Neural cell (in vitro differentiated cells): Measurements from ENCODE around the gene MIA2. TPM values are rescaled to one million over a fixed set of nuclear protein-coding genes. Genes with fewer than 3 reads are reported as not detected.

ENCODE experiments used
- H2AFZ ChIP-seq: fragments of 200-600, 300-800 bp; sonication (generic), shearing (Covaris generic); 2 replicates; pipeline ENCODE4 v1.6.0; 2014; ENCODE audit warnings: low read depth, mild to moderate bottlenecking, antibody characterized with exemption, low read length, moderate library complexity
- H3F3A ChIP-seq: fragments of 200-600 bp; shearing (Covaris generic); 2 replicates; pipeline ENCODE4 v1.6.1; 2016; ENCODE audit warnings: mild to moderate bottlenecking, moderate library complexity, mixed read lengths, antibody characterized with exemption, low read length; ENCODE audit not compliant: insufficient read depth, poor library complexity, severe bottlenecking
- H3K27ac ChIP-seq: fragments of 200-600, 300-800 bp; sonication (generic), shearing (Covaris generic); 2 replicates; pipeline ENCODE4 v1.5.1; 2014; ENCODE audit warnings: mild to moderate bottlenecking, low read length, moderate library complexity
- H3K27me3 ChIP-seq: fragments of 300-800, 200-600 bp; sonication (generic), shearing (Covaris generic); 2 replicates; pipeline ENCODE4 v1.6.0; 2014; ENCODE audit warnings: mild to moderate bottlenecking, low read depth, low read length, moderate library complexity; ENCODE audit not compliant: insufficient read depth
- H3K36me3 ChIP-seq: fragments of 300-800, 200-600 bp; sonication (generic), shearing (Covaris generic); 2 replicates; pipeline ENCODE4 v1.5.1; 2014; ENCODE audit warnings: mild to moderate bottlenecking, antibody characterized with exemption, low read length, moderate library complexity; ENCODE audit not compliant: insufficient read depth
- H3K4me2 ChIP-seq: fragments of 300-800, 200-600 bp; sonication (generic), shearing (Covaris generic); 2 replicates; pipeline ENCODE4 v1.6.0; 2014; ENCODE audit warnings: mild to moderate bottlenecking, low read length
- H3K4me3 ChIP-seq: fragments of 300-800, 200-600 bp; sonication (generic), shearing (Covaris generic); 2 replicates; pipeline ENCODE4 v1.5.1; 2014; ENCODE audit warnings: mild to moderate bottlenecking, low read length, moderate library complexity
- H3K79me2 ChIP-seq: fragments of 200-600 bp; shearing (Covaris generic); replicated peaks from 2 replicates; pipeline ENCODE4 v1.6.0; 2014; ENCODE audit warnings: mild to moderate bottlenecking, low read length, moderate library complexity; ENCODE audit not compliant: insufficient read depth
- H3K9ac ChIP-seq: fragments of 300-800, 200-600 bp; sonication (generic), shearing (Covaris generic); 2 replicates; pipeline ENCODE4 v1.6.1; 2016; ENCODE audit warnings: mild to moderate bottlenecking, low read length, mixed read lengths
- H3K9me2 ChIP-seq: fragments of 200-600 bp; shearing (Covaris generic); 2 replicates; pipeline ENCODE4 v1.6.1; 2016; ENCODE audit warnings: mild to moderate bottlenecking, low read length, mixed read lengths; ENCODE audit not compliant: insufficient read depth
- H3K9me3 ChIP-seq: fragments of 200-600, 300-800 bp; sonication (generic), shearing (Covaris generic); 2 replicates; pipeline ENCODE4 v1.6.1; 2016; ENCODE audit warnings: mild to moderate bottlenecking, mixed run types, low read length, moderate library complexity, mixed read lengths
- H4K20me1 ChIP-seq: fragments of 200-600 bp; shearing (Covaris generic); 2 replicates; pipeline ENCODE4 v1.6.1; 2016; ENCODE audit warnings: mild to moderate bottlenecking, mixed run types; ENCODE audit not compliant: insufficient read depth
- EP300 ChIP-seq: fragments of 450-650 bp; conservative IDR thresholded peaks from 2 replicates; pipeline ENCODE4 v1.6.1; 2014; ENCODE audit warnings: antibody characterized with exemption, mild to moderate bottlenecking, moderate library complexity; ENCODE audit not compliant: poor library complexity, severe bottlenecking
- EZH2 ChIP-seq: fragments of 200-600, 300-800 bp; shearing (Covaris generic), sonication (generic); IDR thresholded peaks from 2 replicates; pipeline ENCODE4 v1.6.1; 2014; ENCODE audit warnings: antibody characterized with exemption, low read length, borderline replicate concordance, mild to moderate bottlenecking; ENCODE audit not compliant: insufficient read depth, poor library complexity, severe bottlenecking
- MXI1 ChIP-seq: fragments of 450-650 bp; conservative IDR thresholded peaks from 2 replicates; pipeline ENCODE4 v1.6.1; 2014; ENCODE audit warnings: antibody characterized with exemption, mild to moderate bottlenecking; ENCODE audit not compliant: poor library complexity, severe bottlenecking
- POLR2AphosphoS5 ChIP-seq: IDR thresholded peaks from 2 replicates; pipeline ENCODE4 v1.6.1; 2012
- RAD21 ChIP-seq: fragments of 450-650 bp; conservative IDR thresholded peaks from 2 replicates; pipeline ENCODE4 v1.6.1; 2014; ENCODE audit warnings: antibody characterized with exemption, mild to moderate bottlenecking, moderate library complexity
- SMC3 ChIP-seq: fragments of 450-650 bp; conservative IDR thresholded peaks from 2 replicates; pipeline ENCODE4 v1.6.1; 2014; ENCODE audit warnings: antibody characterized with exemption, mild to moderate bottlenecking, moderate library complexity; ENCODE audit not compliant: poor library complexity
- TAF1 ChIP-seq: IDR thresholded peaks from 2 replicates; pipeline ENCODE4 v1.6.1; 2012; ENCODE audit warnings: low read depth
- polyA plus RNA-seq: library from polyadenylated mRNA; depleted of rRNA; stranded (reverse); fragments of >200 nt; gene quantifications from 2 replicates; pipeline ENCODE4 v1.2.3, GENCODE V29; 2014
- TF ChIP-seq, protein P1 (sequence below): IDR thresholded peaks from 2 replicates; pipeline ENCODE4 v1.6.1; 2012; ENCODE audit warnings: borderline replicate concordance
- TF ChIP-seq, protein P2 (sequence below): fragments of 450-650 bp; IDR thresholded peaks from 2 replicates; pipeline ENCODE4 v1.5.1; 2014; ENCODE audit warnings: antibody characterized with exemption, mild to moderate bottlenecking, moderate library complexity; ENCODE audit not compliant: poor library complexity, severe bottlenecking

MIA2 gene
- polyA plus RNA-seq, 1 donor from 2014 or later = 17.7 TPM

- Histone ChIP-seq H3K9me3 (no peaks in the 10 kb centered on the region), H3F3A (no peaks in the 10 kb centered on the region), H3K9me2 (no peaks in the 10 kb centered on the region), H3K4me2 (no peak overlapping the region), H3K27me3 (no peaks in the 10 kb centered on the region), H3K9ac (no peak overlapping the region), H3K79me2 (no peaks in the 10 kb centered on the region), H4K20me1 (no peaks in the 10 kb centered on the region), H3K36me3 (peaks cover 7% of the 10 kb centered on the region), H3K27ac (no peak overlapping the region), H2AFZ (no peak overlapping the region), H3K4me3 (no peak overlapping the region)
- TF ChIP-seq MXI1 = no peak
- TF ChIP-seq, protein P1, sequence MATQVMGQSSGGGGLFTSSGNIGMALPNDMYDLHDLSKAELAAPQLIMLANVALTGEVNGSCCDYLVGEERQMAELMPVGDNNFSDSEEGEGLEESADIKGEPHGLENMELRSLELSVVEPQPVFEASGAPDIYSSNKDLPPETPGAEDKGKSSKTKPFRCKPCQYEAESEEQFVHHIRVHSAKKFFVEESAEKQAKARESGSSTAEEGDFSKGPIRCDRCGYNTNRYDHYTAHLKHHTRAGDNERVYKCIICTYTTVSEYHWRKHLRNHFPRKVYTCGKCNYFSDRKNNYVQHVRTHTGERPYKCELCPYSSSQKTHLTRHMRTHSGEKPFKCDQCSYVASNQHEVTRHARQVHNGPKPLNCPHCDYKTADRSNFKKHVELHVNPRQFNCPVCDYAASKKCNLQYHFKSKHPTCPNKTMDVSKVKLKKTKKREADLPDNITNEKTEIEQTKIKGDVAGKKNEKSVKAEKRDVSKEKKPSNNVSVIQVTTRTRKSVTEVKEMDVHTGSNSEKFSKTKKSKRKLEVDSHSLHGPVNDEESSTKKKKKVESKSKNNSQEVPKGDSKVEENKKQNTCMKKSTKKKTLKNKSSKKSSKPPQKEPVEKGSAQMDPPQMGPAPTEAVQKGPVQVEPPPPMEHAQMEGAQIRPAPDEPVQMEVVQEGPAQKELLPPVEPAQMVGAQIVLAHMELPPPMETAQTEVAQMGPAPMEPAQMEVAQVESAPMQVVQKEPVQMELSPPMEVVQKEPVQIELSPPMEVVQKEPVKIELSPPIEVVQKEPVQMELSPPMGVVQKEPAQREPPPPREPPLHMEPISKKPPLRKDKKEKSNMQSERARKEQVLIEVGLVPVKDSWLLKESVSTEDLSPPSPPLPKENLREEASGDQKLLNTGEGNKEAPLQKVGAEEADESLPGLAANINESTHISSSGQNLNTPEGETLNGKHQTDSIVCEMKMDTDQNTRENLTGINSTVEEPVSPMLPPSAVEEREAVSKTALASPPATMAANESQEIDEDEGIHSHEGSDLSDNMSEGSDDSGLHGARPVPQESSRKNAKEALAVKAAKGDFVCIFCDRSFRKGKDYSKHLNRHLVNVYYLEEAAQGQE = no peak
These were observed 162.0 kb downstream of the MIA2 start for GRCh38 chr14:39395555-39396254.

DNA sequence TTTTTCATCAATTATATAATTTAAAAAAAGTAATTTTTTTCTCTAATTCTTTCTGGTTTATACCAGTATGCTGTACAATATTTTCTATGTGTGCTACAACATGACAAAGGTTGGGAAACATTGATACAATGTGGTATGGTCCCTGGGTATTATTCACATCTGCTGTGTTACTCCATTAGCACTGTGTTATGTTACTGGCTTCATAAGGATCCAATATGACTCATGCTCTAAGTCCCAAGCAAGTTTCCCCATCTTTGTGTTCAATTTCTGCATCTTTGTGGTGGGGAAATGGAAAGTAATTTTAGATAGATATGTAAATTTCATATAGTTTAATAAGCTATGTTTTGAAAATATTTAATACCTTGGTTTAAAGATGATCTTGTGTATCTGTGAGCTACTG, 162.7 kb downstream of the MIA2 start:
- TF ChIP-seq MXI1 (no peak), TAF1 (no peak), SMC3 (no peak), EZH2 (no peak), POLR2AphosphoS5 (no peak), EP300 (no peak), RAD21 (no peak)
- TF ChIP-seq, protein P1 = no peak
- TF ChIP-seq, protein P2, sequence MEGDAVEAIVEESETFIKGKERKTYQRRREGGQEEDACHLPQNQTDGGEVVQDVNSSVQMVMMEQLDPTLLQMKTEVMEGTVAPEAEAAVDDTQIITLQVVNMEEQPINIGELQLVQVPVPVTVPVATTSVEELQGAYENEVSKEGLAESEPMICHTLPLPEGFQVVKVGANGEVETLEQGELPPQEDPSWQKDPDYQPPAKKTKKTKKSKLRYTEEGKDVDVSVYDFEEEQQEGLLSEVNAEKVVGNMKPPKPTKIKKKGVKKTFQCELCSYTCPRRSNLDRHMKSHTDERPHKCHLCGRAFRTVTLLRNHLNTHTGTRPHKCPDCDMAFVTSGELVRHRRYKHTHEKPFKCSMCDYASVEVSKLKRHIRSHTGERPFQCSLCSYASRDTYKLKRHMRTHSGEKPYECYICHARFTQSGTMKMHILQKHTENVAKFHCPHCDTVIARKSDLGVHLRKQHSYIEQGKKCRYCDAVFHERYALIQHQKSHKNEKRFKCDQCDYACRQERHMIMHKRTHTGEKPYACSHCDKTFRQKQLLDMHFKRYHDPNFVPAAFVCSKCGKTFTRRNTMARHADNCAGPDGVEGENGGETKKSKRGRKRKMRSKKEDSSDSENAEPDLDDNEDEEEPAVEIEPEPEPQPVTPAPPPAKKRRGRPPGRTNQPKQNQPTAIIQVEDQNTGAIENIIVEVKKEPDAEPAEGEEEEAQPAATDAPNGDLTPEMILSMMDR = no peak
- no peak overlapping the region for H3K9ac ChIP-seq
- peaks cover 7% of the 10 kb centered on the region for H3K36me3 ChIP-seq
- H3K9me3 ChIP-seq = no peaks in the 10 kb centered on the region
- H3F3A ChIP-seq = no peaks in the 10 kb centered on the region
- H3K27ac ChIP-seq = no peak overlapping the region
- no peak overlapping the region for H3K4me2 ChIP-seq
- no peak overlapping the region for H3K4me3 ChIP-seq
- no peaks in the 10 kb centered on the region for H3K9me2 ChIP-seq
- no peaks in the 10 kb centered on the region for H4K20me1 ChIP-seq
- no peaks in the 10 kb centered on the region for H3K79me2 ChIP-seq
- no peak overlapping the region for H2AFZ ChIP-seq
- no peaks in the 10 kb centered on the region for H3K27me3 ChIP-seq
